Erythroblast (primary cell): Measurements from ENCODE around the gene ACP4.

Source experiments
- GATA1 ChIP-seq: IDR thresholded peaks from 2 replicates; pipeline ENCODE4 v1.6.1; 2011; ENCODE audit warnings: low read depth, mild to moderate bottlenecking, control low read depth, low read length, moderate library complexity
- POLR2A ChIP-seq: IDR thresholded peaks from 2 replicates; pipeline ENCODE4 v1.6.1; 2011; ENCODE audit warnings: mild to moderate bottlenecking, low read length

DNA sequence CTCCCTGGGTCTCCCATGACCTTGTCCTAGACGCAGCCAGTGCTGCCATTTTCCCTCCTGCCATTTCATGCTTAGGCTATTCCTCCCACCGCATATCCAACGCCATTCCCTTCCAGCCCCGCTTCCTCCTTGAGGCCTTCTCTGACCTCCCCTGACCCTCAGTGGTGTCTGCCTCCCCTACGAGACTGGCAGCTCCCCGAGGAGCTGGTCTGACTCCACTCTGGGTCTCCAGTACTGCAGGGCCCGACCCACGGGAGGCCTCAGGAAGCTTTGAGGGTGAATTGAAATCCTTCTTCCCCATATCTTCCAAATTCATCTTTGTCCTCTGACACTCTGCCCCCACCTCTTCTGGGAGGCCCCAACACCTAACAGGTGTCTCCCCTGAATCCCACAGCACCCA, 42.5 kb downstream of the ACP4 start:
- TF ChIP-seq POLR2A (no peak), GATA1 (no peak)
